ENCODE measurements around the gene CYB561.

- no peak for TF ChIP-seq EZH2phosphoT487 (IDR thresholded peaks at IDR 0.05; ENCODE audit: low read depth)
- TF ChIP-seq CTCF (IDR thresholded peaks at IDR 0.05; ENCODE audit: low read depth, low read length), result no peak
Measured at GRCh38 chr17:63418540-63418939, 27.6 kb downstream of the CYB561 start.

Data from OCI-LY3 (cell line).